Measurements from ENCODE around the gene STRBP.
A peak's percentile ranks its signal among the peaks of the same experiment; 100 is the strongest.

GRCh38 chr9:123107639-123108285 is 160.6 kb downstream of the STRBP start:
- TF ChIP-seq CTCF (IDR thresholded peaks at IDR 0.05; ENCODE audit: control extremely low read depth in 1 of 3, insufficient read depth in 1 of 3, low read depth in 1 of 3, low read length in 3 of 3) (peak in 2 of 3 experiments; percentile 23 to 30; a peak in 2 of 4 replicates), POLR2AphosphoS5 (IDR thresholded peaks at IDR 0.05; ENCODE audit: low read depth, low read length) (peak; percentile 49), TEAD4 (IDR thresholded peaks at IDR 0.05; ENCODE audit: low read depth, low read length) (no peak), ATF3 (IDR thresholded peaks at IDR 0.05; ENCODE audit: insufficient read depth, low read depth, low read length) (no peak), POLR2A (IDR thresholded peaks at IDR 0.05; ENCODE audit: control extremely low read depth in 1 of 2, low read depth in 2 of 2, low read length in 2 of 2) (peak; percentile 44 to 48; a peak in 1 of 3 replicates), USF2 (IDR thresholded peaks at IDR 0.05; ENCODE audit: low read length) (no peak), HDAC2 (IDR thresholded peaks at IDR 0.05; ENCODE audit: borderline replicate concordance in 1 of 2, low read depth in 2 of 2, low read length in 2 of 2) (no peak)

Data from H1 (cell line).